ENCODE data around the gene CLPSL2.

- TF ChIP-seq CTCF (IDR thresholded peaks at IDR 0.05 in 2 of 3, conservative IDR thresholded peaks at IDR 0.05 in 1 of 3; ENCODE audit: borderline replicate concordance in 1 of 3, insufficient read depth in 1 of 3, low read depth in 2 of 3, low read length in 2 of 3) (no peak), REST (IDR thresholded peaks at IDR 0.05; ENCODE audit: low read depth) (no peak), EZH2 (IDR thresholded peaks at IDR 0.05) (no peak), POLR2AphosphoS5 (IDR thresholded peaks at IDR 0.05; ENCODE audit: low read depth, low read length) (no peak), EZH2phosphoT487 (IDR thresholded peaks at IDR 0.05; ENCODE audit: borderline replicate concordance) (no peak)
Measured at GRCh38 chr6:35775031-35775430, 1.4 kb upstream of the CLPSL2 start.
